H1 (cell line): ENCODE results near the gene RALGAPA1. TPM values are rescaled to one million over a fixed set of nuclear protein-coding genes. Genes with fewer than 3 reads are reported as not detected.

Experiments
- CTCF ChIA-PET: fragments of 300-600 bp; sonication (Branson Sonifier 250); formaldehyde crosslinking; loops from one replicate; lab custom pipeline; 2021; ENCODE audit not compliant: partially characterized antibody; lab: Charles Lee
- POLR2A ChIA-PET: fragments of 300-600 bp; sonication (Branson Sonifier 250); formaldehyde crosslinking; loops from one replicate; lab custom pipeline; 2021; ENCODE audit warnings: inconsistent platforms; ENCODE audit not compliant: partially characterized antibody; lab: Charles Lee
- DNase-seq, 2 experiments: peaks; one replicate each; pipeline versions ENCODE4 v3.0.0 to v3.0.0-alpha.2; 2010 to 2022; ENCODE audit warnings: low spot score in 2 of 2, low read depth in 1 of 2, mixed read lengths in 1 of 2
- FAIRE-seq: peaks from 2 replicates; lab custom pipeline; 2011; peaks lifted over from hg19 to GRCh38; lab: Jason Lieb, UNC
- H2AFZ ChIP-seq: 2 replicates; pipeline ENCODE4 v1.8.1; 2012; ENCODE audit warnings: low read length, inconsistent platforms
- H2AK5ac ChIP-seq: 2 replicates; pipeline ENCODE4 v1.6.1; 2013; ENCODE audit warnings: low read depth, low read length
- H2BK120ac ChIP-seq: replicated peaks from 2 replicates; pipeline ENCODE3; 2013; ENCODE audit warnings: low read depth, low read length, inconsistent platforms
- H2BK12ac ChIP-seq: 2 replicates; pipeline ENCODE4 v1.6.1; 2013; ENCODE audit warnings: low read depth, low read length
- H2BK15ac ChIP-seq: 2 replicates; pipeline ENCODE4 v1.6.1; 2013; ENCODE audit warnings: low read length
- H2BK20ac ChIP-seq: 2 replicates; pipeline ENCODE4 v1.6.1; 2013; ENCODE audit warnings: low read length
- H2BK5ac ChIP-seq: 2 replicates; pipeline ENCODE4 v1.6.1; 2013; ENCODE audit warnings: low read depth, low read length
- H3K14ac ChIP-seq: 2 replicates; pipeline ENCODE4 v1.6.1; 2013; ENCODE audit warnings: inconsistent platforms; ENCODE audit not compliant: insufficient read length
- H3K18ac ChIP-seq: 2 replicates; pipeline ENCODE4 v1.6.1; 2013; ENCODE audit warnings: low read length; ENCODE audit errors: extremely low read depth
- H3K23ac ChIP-seq: 2 replicates; pipeline ENCODE4 v1.6.1; 2013; ENCODE audit warnings: inconsistent platforms; ENCODE audit not compliant: insufficient read length
- H3K23me2 ChIP-seq: 2 replicates; pipeline ENCODE4 v1.6.1; 2013; ENCODE audit warnings: low read depth, low read length
- H3K27ac ChIP-seq: 2 replicates; pipeline ENCODE4 v1.6.1; 2011; ENCODE audit warnings: low read depth, low read length, inconsistent platforms
- H3K27me3 ChIP-seq, 4 experiments: replicated peaks in 1 of 4; 1 replicate in 1 of 4; 2 replicates in 3 of 4; pipeline versions ENCODE4 v1.6.1 to v1.8.1; 2011 to 2013; ENCODE audit warnings: low read length in 3 of 4, mild to moderate bottlenecking in 3 of 4, inconsistent platforms in 2 of 4, mixed read lengths in 2 of 4, moderate library complexity in 1 of 4; ENCODE audit not compliant: control insufficient read depth in 3 of 4, insufficient read depth in 3 of 4; ENCODE audit errors: extremely low read depth in 1 of 4
- H3K36me3 ChIP-seq, 4 experiments: 2 replicates each; pipeline versions ENCODE4 v1.6.1 to v1.8.1; 2011 to 2013; ENCODE audit warnings: mild to moderate bottlenecking in 4 of 4, low read length in 3 of 4, moderate library complexity in 2 of 4, control low read depth in 1 of 4, inconsistent platforms in 1 of 4; ENCODE audit not compliant: insufficient read depth in 4 of 4, control insufficient read depth in 2 of 4
- H3K4ac ChIP-seq: replicated peaks from 2 replicates; pipeline ENCODE3; 2013; ENCODE audit warnings: low read length, low read depth, mixed read lengths, inconsistent platforms; ENCODE audit not compliant: insufficient read length
- H3K4me1 ChIP-seq, 4 experiments: replicated peaks in 1 of 4; 1 replicate in 1 of 4; 2 replicates in 3 of 4; pipeline versions ENCODE4 v1.6.1 to v1.8.1; 2011 to 2013; ENCODE audit warnings: low read length in 3 of 4, inconsistent platforms in 2 of 4, mixed read lengths in 1 of 4; ENCODE audit not compliant: insufficient read depth in 4 of 4, control insufficient read depth in 3 of 4
- H3K4me2 ChIP-seq, 2 experiments: 2 replicates each; pipeline versions ENCODE4 v1.6.1 to v1.8.1; 2011 to 2013; ENCODE audit warnings: low read depth in 2 of 2, low read length in 2 of 2, control low read depth in 1 of 2, inconsistent platforms in 1 of 2, mild to moderate bottlenecking in 1 of 2; ENCODE audit not compliant: insufficient read depth in 1 of 2
- H3K4me3 ChIP-seq, 4 experiments: fragments of 200-600, 300-600 bp in 1 of 4; sonication (generic), shearing (Covaris generic), sonication (Bioruptor Twin) in 1 of 4; 2 replicates each; pipeline versions ENCODE4 v1.5.1 to v1.8.1; 2011 to 2016; ENCODE audit warnings: low read length in 4 of 4, low read depth in 3 of 4, control low read depth in 2 of 4, inconsistent platforms in 2 of 4, mild to moderate bottlenecking in 2 of 4, mixed read lengths in 1 of 4, moderate library complexity in 1 of 4; ENCODE audit not compliant: insufficient read depth in 2 of 4; ENCODE audit errors: extremely low read depth in 1 of 4
- H3K56ac ChIP-seq: replicated peaks from 2 replicates; pipeline ENCODE3; 2013; ENCODE audit warnings: low read depth, mild to moderate bottlenecking, mixed read lengths, low read length, inconsistent platforms; ENCODE audit not compliant: insufficient read length
- H3K79me1 ChIP-seq: 2 replicates; pipeline ENCODE4 v1.6.1; 2013; ENCODE audit warnings: low read depth, low read length, control low read depth
- H3K79me2 ChIP-seq, 2 experiments: 2 replicates each; pipeline versions ENCODE4 v1.6.1 to v1.8.1; 2012 to 2013; ENCODE audit warnings: low read length in 2 of 2, mild to moderate bottlenecking in 2 of 2, inconsistent platforms in 1 of 2; ENCODE audit not compliant: insufficient read depth in 2 of 2, control insufficient read depth in 1 of 2
- H3K9ac ChIP-seq, 4 experiments: replicated peaks in 1 of 4; 1 replicate in 1 of 4; 2 replicates in 3 of 4; pipeline versions ENCODE4 v1.6.1 to v1.8.1; 2011 to 2013; ENCODE audit warnings: low read depth in 3 of 4, low read length in 3 of 4, control low read depth in 2 of 4, mild to moderate bottlenecking in 2 of 4, moderate library complexity in 2 of 4, inconsistent platforms in 1 of 4; ENCODE audit errors: extremely low read depth in 1 of 4
- H3K9me3 ChIP-seq, 2 experiments: 2 replicates each; pipeline versions ENCODE4 v1.6.1 to v1.8.1; 2012 to 2013; ENCODE audit warnings: mild to moderate bottlenecking in 2 of 2, moderate library complexity in 2 of 2, control low read depth in 1 of 2, inconsistent platforms in 1 of 2, low read depth in 1 of 2, low read length in 1 of 2, mixed read lengths in 1 of 2; ENCODE audit not compliant: insufficient read depth in 2 of 2
- H4K20me1 ChIP-seq, 2 experiments: replicated peaks in 1 of 2; 2 replicates each; pipeline versions ENCODE3 to v1.8.1; 2011 to 2013; ENCODE audit warnings: inconsistent platforms in 2 of 2, low read length in 2 of 2, mild to moderate bottlenecking in 1 of 2; ENCODE audit not compliant: insufficient read depth in 2 of 2, control insufficient read depth in 1 of 2
- H4K5ac ChIP-seq: 2 replicates; pipeline ENCODE4 v1.6.1; 2013; ENCODE audit warnings: low read length, low read depth, mixed read lengths, inconsistent platforms; ENCODE audit not compliant: insufficient read length
- H4K8ac ChIP-seq: 2 replicates; pipeline ENCODE4 v1.8.0; 2013; ENCODE audit warnings: mild to moderate bottlenecking, moderate library complexity, low read length, inconsistent platforms; ENCODE audit not compliant: insufficient read depth; ENCODE audit errors: extremely low read depth
- H4K91ac ChIP-seq: replicated peaks from 2 replicates; pipeline ENCODE3; 2013; ENCODE audit warnings: low read length, mixed read lengths, inconsistent platforms; ENCODE audit not compliant: insufficient read length
- CHD2 ChIP-seq: IDR thresholded peaks from 2 replicates; pipeline ENCODE4 v1.6.1; 2012; ENCODE audit warnings: low read length, improper control_type of control experiment
- GABPA ChIP-seq: IDR thresholded peaks from 2 replicates; pipeline ENCODE4 v1.6.1; 2011; ENCODE audit warnings: mild to moderate bottlenecking, low read length, moderate library complexity, borderline replicate concordance; ENCODE audit not compliant: insufficient read depth
- JUN ChIP-seq: IDR thresholded peaks from 2 replicates; pipeline ENCODE4 v1.6.1; 2011; ENCODE audit warnings: low read depth, mild to moderate bottlenecking, improper control_type of control experiment, low read length
- RNF2 ChIP-seq: fragments of 200-900, 300-1000 bp; sonication (generic); IDR thresholded peaks from 2 replicates; pipeline ENCODE4 v1.7.1; 2016; ENCODE audit warnings: borderline replicate concordance, low read depth, mild to moderate bottlenecking, antibody characterized with exemption, low read length; ENCODE audit not compliant: poor library complexity, severe bottlenecking; ENCODE audit errors: missing control alignments
- RXRA ChIP-seq: IDR thresholded peaks from 2 replicates; pipeline ENCODE4 v1.6.1; 2011; ENCODE audit warnings: low read depth, mild to moderate bottlenecking, low read length, moderate library complexity; ENCODE audit not compliant: insufficient read depth
- SIN3A ChIP-seq, 2 experiments: IDR thresholded peaks in 1 of 2; conservative IDR thresholded peaks in 1 of 2; 2 replicates each; pipeline ENCODE4 v1.6.1; 2011 to 2012; ENCODE audit warnings: low read length in 2 of 2, improper control_type of control experiment in 1 of 2, low read depth in 1 of 2, mild to moderate bottlenecking in 1 of 2
- WGBS, 2 experiments: shearing (Covaris generic) in 1 of 2; methylation state at CpG; one replicate each; pipeline versions ENCODE4 v1.1.6 to v1.1.7; 2013 to 2015; ENCODE audit warnings: low lambda C conversion rate in 2 of 2, mixed read lengths in 2 of 2, inconsistent platforms in 1 of 2, low coverage in 1 of 2, missing lambda C conversion rate in 1 of 2; ENCODE audit not compliant: insufficient replicate concordance in 2 of 2, insufficient coverage in 1 of 2, insufficient read length in 1 of 2; ENCODE audit errors: extremely low coverage in 1 of 2, missing lambda C conversion rate in 1 of 2; 5-methylcytosine and 5-hydroxymethylcytosine counted together
- polyA plus RNA-seq, 7 experiments: library from polyadenylated mRNA; depleted of rRNA in 3 of 7; stranded (reverse) in 5 of 7; unstranded in 2 of 7; fragments of >200 nt in 5 of 7; fragments of 200-250 nt in 2 of 7; gene quantifications; 1 replicate in 5 of 7; 2 replicates in 1 of 7; 4 replicates in 1 of 7; pipeline versions ENCODE4 v1.2.1 to v1.2.3, GENCODE V29; 2011 to 2013; ENCODE audit warnings: missing spikeins in 2 of 7, mixed read lengths in 2 of 7
- total RNA-seq: library from RNA; stranded (reverse); fragmentation: NEBNext Ultra II Directional; extraction: Animal tissue kit (Norgen Biotek cat#: 25700); gene quantifications from 2 replicates; pipeline ENCODE4 v1.2.1, GENCODE V29; 2021

RALGAPA1 gene
- total and polyA plus RNA-seq, 2 of the 8 experiments (the other 6 are each of a cell fraction or from before 2014, with no cell fraction given): 4.2 to 26.7 TPM

DNA sequence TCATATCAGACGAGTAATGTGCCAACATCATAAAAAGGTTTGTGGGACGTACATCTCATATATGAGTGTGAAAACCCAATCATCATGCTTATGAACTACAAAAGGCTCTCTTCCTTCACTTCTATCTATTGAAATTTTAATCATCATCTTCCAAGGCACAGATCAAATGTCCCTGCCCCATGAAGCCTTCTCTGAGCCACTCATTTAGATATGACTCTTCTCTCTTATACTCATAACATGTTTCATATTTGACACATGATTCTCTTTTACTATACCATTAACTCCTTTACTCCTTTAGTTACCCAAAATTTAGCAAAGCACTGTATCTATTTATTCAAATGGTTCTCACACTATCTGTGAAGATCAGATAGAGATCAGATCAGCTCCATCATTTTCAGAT, 22.2 kb downstream of the RALGAPA1 start:
- Histone ChIP-seq H2BK120ac (no peak overlapping the region), H4K8ac (no peak overlapping the region), H3K4ac (no peak overlapping the region), H3K18ac (no peak overlapping the region), H3K36me3 (no peaks in the 10 kb centered on the region), H4K91ac (no peak overlapping the region), H3K4me3 (no peak overlapping the region), H3K79me1 (no peaks in the 10 kb centered on the region), H3K14ac (no peak overlapping the region), H2BK15ac (no peak overlapping the region), H2BK5ac (no peak overlapping the region), H4K20me1 (no peaks in the 10 kb centered on the region), H2BK12ac (no peak overlapping the region), H3K23me2 (no peaks in the 10 kb centered on the region), H3K9me3 (no peaks in the 10 kb centered on the region), H4K5ac (no peak overlapping the region), H3K23ac (no peak overlapping the region), H2AFZ (no peak overlapping the region), H2AK5ac (no peak overlapping the region), H3K9ac (no peak overlapping the region), H3K56ac (no peak overlapping the region), H3K4me2 (no peak overlapping the region), H3K27ac (no peak overlapping the region), H2BK20ac (no peak overlapping the region), H3K79me2 (peaks cover 0 to 7% of the 10 kb centered on the region in 2 experiments; a peak in 2 of 4 replicates), H3K4me1 (no peaks in the 10 kb centered on the region), H3K27me3 (no peaks in the 10 kb centered on the region)
- WGBS, 2 experiments: 83% methylated on average over 2 of the region's 2 CpGs; no CpG with 5 or more reads in 1 of the 2 experiments
- FAIRE-seq (no peak), DNase-seq (no peak)
- TF ChIP-seq CHD2: no peak
- no peak for TF ChIP-seq SIN3A (conservative IDR thresholded peaks at IDR 0.05 in 1 of 2, IDR thresholded peaks at IDR 0.05 in 1 of 2; ENCODE audit: low read depth in 1 of 2, low read length in 2 of 2)
- no peak for TF ChIP-seq RNF2
- no peak for TF ChIP-seq JUN
- no peak for TF ChIP-seq RXRA
- TF ChIP-seq GABPA: no peak
- POLR2A ChIA-PET: no interaction called here
- CTCF ChIA-PET: no interaction called here
